ENCODE measurements around the gene FZD1. TPM values are rescaled to one million over a fixed set of nuclear protein-coding genes. Genes with fewer than 3 reads are reported as not detected.

The FZD1 gene
- total and polyA plus RNA-seq, 2 donors (not counting 1 experiment from before 2014, with no cell fraction given): 7.6 to 12.6 TPM

DNA sequence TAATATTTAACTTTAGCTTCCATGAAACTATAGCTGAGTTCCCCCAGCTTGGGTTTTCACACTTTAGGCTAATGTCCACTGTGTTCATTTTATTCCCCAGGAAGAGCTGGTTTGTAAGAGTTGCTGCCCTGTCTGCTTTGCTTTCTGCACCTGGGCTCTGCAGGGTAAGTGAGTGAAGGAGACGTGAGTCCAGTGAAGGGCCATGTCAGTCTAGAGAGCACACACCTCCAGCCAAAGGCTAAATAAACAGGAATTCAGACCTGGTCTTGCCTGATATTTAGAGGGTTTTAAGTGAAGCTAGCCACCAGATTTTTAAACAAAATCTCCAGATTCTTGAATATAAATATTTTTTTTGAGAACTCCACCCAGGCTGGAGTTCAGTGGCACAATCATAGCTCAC is 24.5 kb upstream of the FZD1 start:
- Histone ChIP-seq H3K9ac (ENCODE audit: insufficient read depth, low read length) (no peak overlapping the region), H3K27me3 (ENCODE audit: control insufficient read depth, insufficient read depth, low read length) (no peaks in the 10 kb centered on the region), H3K4me2 (ENCODE audit: extremely low read depth, insufficient read depth, low read length) (no peak overlapping the region), H4K20me1 (ENCODE audit: control insufficient read depth, extremely low read depth, insufficient read depth, low read length) (no peaks in the 10 kb centered on the region), H3K4me1 (ENCODE audit: control insufficient read depth, extremely low read depth, insufficient read depth, low read length) (peaks cover 14% of the 10 kb centered on the region), H3K27ac (ENCODE audit: insufficient read depth, low read length) (no peak overlapping the region), H2AFZ (ENCODE audit: low read length) (no peak overlapping the region), H3K36me3 (ENCODE audit: control insufficient read depth, insufficient read depth, low read length) (no peaks in the 10 kb centered on the region), H3K79me2 (ENCODE audit: control insufficient read depth, insufficient read depth, low read length) (no peaks in the 10 kb centered on the region), H3K9me3 (ENCODE audit: control insufficient read depth, insufficient read depth, low read depth, low read length) (no peaks in the 10 kb centered on the region), H3K4me3 (replicated peaks in 1 of 4; ENCODE audit: control extremely low read depth in 1 of 4, insufficient read depth in 1 of 4, low read depth in 3 of 4, low read length in 4 of 4) (peak overlapping the region in 1 of 4 experiments; percentile 5)
- peak in 1 of 2 donors; percentile 2 for DNase-seq (ENCODE audit: low read depth in 2 of 2)
- TF ChIP-seq EZH2 (IDR thresholded peaks at IDR 0.05; ENCODE audit: low read length, missing control alignments): no peak
- TF ChIP-seq, protein P1, sequence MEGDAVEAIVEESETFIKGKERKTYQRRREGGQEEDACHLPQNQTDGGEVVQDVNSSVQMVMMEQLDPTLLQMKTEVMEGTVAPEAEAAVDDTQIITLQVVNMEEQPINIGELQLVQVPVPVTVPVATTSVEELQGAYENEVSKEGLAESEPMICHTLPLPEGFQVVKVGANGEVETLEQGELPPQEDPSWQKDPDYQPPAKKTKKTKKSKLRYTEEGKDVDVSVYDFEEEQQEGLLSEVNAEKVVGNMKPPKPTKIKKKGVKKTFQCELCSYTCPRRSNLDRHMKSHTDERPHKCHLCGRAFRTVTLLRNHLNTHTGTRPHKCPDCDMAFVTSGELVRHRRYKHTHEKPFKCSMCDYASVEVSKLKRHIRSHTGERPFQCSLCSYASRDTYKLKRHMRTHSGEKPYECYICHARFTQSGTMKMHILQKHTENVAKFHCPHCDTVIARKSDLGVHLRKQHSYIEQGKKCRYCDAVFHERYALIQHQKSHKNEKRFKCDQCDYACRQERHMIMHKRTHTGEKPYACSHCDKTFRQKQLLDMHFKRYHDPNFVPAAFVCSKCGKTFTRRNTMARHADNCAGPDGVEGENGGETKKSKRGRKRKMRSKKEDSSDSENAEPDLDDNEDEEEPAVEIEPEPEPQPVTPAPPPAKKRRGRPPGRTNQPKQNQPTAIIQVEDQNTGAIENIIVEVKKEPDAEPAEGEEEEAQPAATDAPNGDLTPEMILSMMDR (conservative IDR thresholded peaks at IDR 0.05 in 1 of 2, IDR thresholded peaks at IDR 0.05 in 1 of 2; ENCODE audit: low read depth in 1 of 2, low read length in 2 of 2): no peak

DNA sequence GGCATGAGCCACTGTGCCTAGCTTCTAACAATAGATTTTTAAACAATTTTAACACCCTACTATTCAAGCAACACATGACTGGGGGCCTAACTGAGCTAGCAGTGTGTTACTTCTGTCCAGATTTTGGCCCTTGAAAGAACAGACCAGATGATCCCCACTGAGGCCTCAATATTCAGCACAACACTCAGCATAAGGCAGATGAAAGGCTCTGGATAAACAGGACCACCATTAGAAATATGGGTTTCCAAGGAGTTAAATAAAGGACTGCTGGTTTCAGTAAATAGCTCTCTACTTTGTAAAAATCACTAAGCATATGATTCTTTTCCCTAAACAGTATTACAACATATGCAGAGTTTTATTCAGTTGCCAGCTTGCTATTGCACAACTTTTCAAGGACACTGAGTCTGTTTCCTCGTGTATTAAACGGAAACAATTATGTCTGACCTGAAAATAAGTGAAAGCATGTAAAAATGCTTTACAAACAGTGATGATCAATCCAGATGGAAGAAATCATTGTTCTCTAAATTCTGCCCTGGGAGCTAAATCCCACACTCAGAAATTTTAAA is 23.8 kb upstream of the FZD1 start:
- H3K27ac ChIP-seq (ENCODE audit: insufficient read depth, low read length): no peak overlapping the region
- peak overlapping the region; percentile 26 for H2AFZ ChIP-seq (ENCODE audit: low read length)
- H4K20me1 ChIP-seq (ENCODE audit: control insufficient read depth, extremely low read depth, insufficient read depth, low read length): no peaks in the 10 kb centered on the region
- H3K79me2 ChIP-seq (ENCODE audit: control insufficient read depth, insufficient read depth, low read length): no peaks in the 10 kb centered on the region
- no peaks in the 10 kb centered on the region for H3K36me3 ChIP-seq (ENCODE audit: control insufficient read depth, insufficient read depth, low read length)
- no peak overlapping the region for H3K4me3 ChIP-seq (replicated peaks in 1 of 4; ENCODE audit: control extremely low read depth in 1 of 4, insufficient read depth in 1 of 4, low read depth in 3 of 4, low read length in 4 of 4)
- H3K9me3 ChIP-seq (ENCODE audit: control insufficient read depth, insufficient read depth, low read depth, low read length): no peaks in the 10 kb centered on the region
- peaks cover 14% of the 10 kb centered on the region for H3K4me1 ChIP-seq (ENCODE audit: control insufficient read depth, extremely low read depth, insufficient read depth, low read length)
- H3K4me2 ChIP-seq (ENCODE audit: extremely low read depth, insufficient read depth, low read length): no peak overlapping the region
- H3K27me3 ChIP-seq (ENCODE audit: control insufficient read depth, insufficient read depth, low read length): no peaks in the 10 kb centered on the region
- peak; percentile 20 to 92 for DNase-seq (ENCODE audit: low read depth in 2 of 2)
- no peak overlapping the region for H3K9ac ChIP-seq (ENCODE audit: insufficient read depth, low read length)
- TF ChIP-seq, protein P1 (conservative IDR thresholded peaks at IDR 0.05 in 1 of 2, IDR thresholded peaks at IDR 0.05 in 1 of 2; ENCODE audit: low read depth in 1 of 2, low read length in 2 of 2): no peak
- no peak for TF ChIP-seq EZH2 (IDR thresholded peaks at IDR 0.05; ENCODE audit: low read length, missing control alignments)

- peak; percentile 66 to 72 for DNase-seq (ENCODE audit: low read depth in 2 of 2)
- Histone ChIP-seq H3K4me3 (replicated peaks in 1 of 4; ENCODE audit: control extremely low read depth in 1 of 4, insufficient read depth in 1 of 4, low read depth in 3 of 4, low read length in 4 of 4) (no peak overlapping the region), H3K4me1 (ENCODE audit: control insufficient read depth, extremely low read depth, insufficient read depth, low read length) (peaks cover 14% of the 10 kb centered on the region), H4K20me1 (ENCODE audit: control insufficient read depth, extremely low read depth, insufficient read depth, low read length) (no peaks in the 10 kb centered on the region), H3K9me3 (ENCODE audit: control insufficient read depth, insufficient read depth, low read depth, low read length) (no peaks in the 10 kb centered on the region), H3K9ac (ENCODE audit: insufficient read depth, low read length) (no peak overlapping the region), H3K27ac (ENCODE audit: insufficient read depth, low read length) (no peak overlapping the region), H3K4me2 (ENCODE audit: extremely low read depth, insufficient read depth, low read length) (no peak overlapping the region), H2AFZ (ENCODE audit: low read length) (no peak overlapping the region), H3K27me3 (ENCODE audit: control insufficient read depth, insufficient read depth, low read length) (no peaks in the 10 kb centered on the region), H3K79me2 (ENCODE audit: control insufficient read depth, insufficient read depth, low read length) (no peaks in the 10 kb centered on the region), H3K36me3 (ENCODE audit: control insufficient read depth, insufficient read depth, low read length) (no peaks in the 10 kb centered on the region)
- TF ChIP-seq, protein P1 (conservative IDR thresholded peaks at IDR 0.05 in 1 of 2, IDR thresholded peaks at IDR 0.05 in 1 of 2; ENCODE audit: low read depth in 1 of 2, low read length in 2 of 2): no peak
- no peak for TF ChIP-seq EZH2 (IDR thresholded peaks at IDR 0.05; ENCODE audit: low read length, missing control alignments)
Observed at GRCh38 chr7:91242097-91242844, 22.0 kb upstream of the FZD1 start.

All from fibroblast of lung (primary cell).